T-cell (primary cell): Measurements from ENCODE around the gene RAMACL. TPM values are rescaled to one million over a fixed set of nuclear protein-coding genes. Genes with fewer than 3 reads are reported as not detected.

Experiments
- ATAC-seq, 4 experiments: fragments of 200-7000 bp in 3 of 4; fragments of 150-1000 bp in 1 of 4; cut with Tn5 transposase; replicated peaks in 1 of 4; 1 replicate in 3 of 4; 2 replicates in 1 of 4; pipeline ENCODE4 v1.10.0; 2021; ENCODE audit warnings: moderate library complexity in 3 of 4, mild to moderate bottlenecking in 2 of 4, moderate number of reproducible peaks in 1 of 4
- CTCF ChIA-PET, 2 donors: fragments of 300-600 bp; sonication (Branson Sonifier 250); formaldehyde crosslinking; loops; one replicate each; lab custom pipeline; 2022; ENCODE audit warnings: antibody characterized with exemption in 2 of 2; lab: Charles Lee
- POLR2A ChIA-PET, 2 donors: fragments of 300-600 bp; sonication (Branson Sonifier 250); formaldehyde crosslinking; loops; one replicate each; lab custom pipeline; 2022; ENCODE audit warnings: antibody characterized with exemption in 2 of 2; lab: Charles Lee
- DNase-seq, 35 experiments: peaks; one replicate each; pipeline versions ENCODE4 v3.0.0 to v3.0.0-alpha.2; 2013 to 2023
- H3K27ac ChIP-seq: one replicate; pipeline ENCODE4 v1.5.1; 2013; ENCODE audit warnings: low read length
- H3K27me3 ChIP-seq, 2 experiments: replicated peaks in 1 of 2; 1 replicate in 1 of 2; 2 replicates in 1 of 2; pipeline versions ENCODE4 v1.6.1 to v1.7.0; 2013; ENCODE audit warnings: low read length in 1 of 2, mixed read lengths in 1 of 2; ENCODE audit not compliant: control insufficient read depth in 2 of 2, insufficient read depth in 2 of 2; ENCODE audit errors: extremely low read depth in 1 of 2
- H3K36me3 ChIP-seq, 2 donors: 1 replicate in 1 of 2; 2 replicates in 1 of 2; pipeline versions ENCODE4 v1.6.1 to v1.7.0; 2013; ENCODE audit warnings: low read length in 1 of 2; ENCODE audit not compliant: control insufficient read depth in 2 of 2, insufficient read depth in 1 of 2; ENCODE audit errors: extremely low read depth in 1 of 2
- H3K4me1 ChIP-seq, 2 experiments: 1 replicate in 1 of 2; 2 replicates in 1 of 2; pipeline versions ENCODE4 v1.6.1 to v1.7.0; 2013; ENCODE audit warnings: low read length in 2 of 2, mixed read lengths in 1 of 2; ENCODE audit not compliant: insufficient read depth in 2 of 2, control insufficient read depth in 1 of 2; ENCODE audit errors: extremely low read depth in 1 of 2
- H3K4me3 ChIP-seq, 2 donors: 1 replicate in 1 of 2; 2 replicates in 1 of 2; pipeline versions ENCODE4 v1.5.1 to v1.7.0; 2013; ENCODE audit warnings: mild to moderate bottlenecking in 2 of 2, low read length in 1 of 2, moderate library complexity in 1 of 2; ENCODE audit not compliant: control insufficient read depth in 1 of 2; ENCODE audit errors: extremely low read depth in 1 of 2
- H3K9me3 ChIP-seq: 2 replicates; pipeline ENCODE4 v1.7.0; 2013
- H3K27ac Mint-ChIP-seq, 2 donors: one replicate each; pipeline ENCODE4 v1.8.0; 2020 to 2021; ENCODE audit warnings: mild to moderate bottlenecking in 2 of 2, mixed read lengths in 2 of 2
- H3K27me3 Mint-ChIP-seq, 2 donors: one replicate each; pipeline ENCODE4 v1.8.0; 2021 to 2022; ENCODE audit warnings: mixed read lengths in 2 of 2
- H3K36me3 Mint-ChIP-seq: one replicate; pipeline ENCODE4 v1.8.0; 2021; ENCODE audit warnings: mixed read lengths
- H3K4me1 Mint-ChIP-seq, 3 donors: one replicate each; pipeline ENCODE4 v1.8.0; 2020 to 2022; ENCODE audit warnings: mixed read lengths in 3 of 3, mild to moderate bottlenecking in 1 of 3
- H3K4me3 Mint-ChIP-seq, 3 donors: one replicate each; pipeline ENCODE4 v1.8.0; 2020 to 2022; ENCODE audit warnings: mild to moderate bottlenecking in 3 of 3, mixed read lengths in 3 of 3, moderate library complexity in 3 of 3
- H3K9me3 Mint-ChIP-seq, 3 donors: one replicate each; pipeline ENCODE4 v1.8.0; 2020 to 2022; ENCODE audit warnings: mixed read lengths in 3 of 3
- WGBS: methylation state at CpG from one replicate; pipeline ENCODE4 v1.1.5; 2013; ENCODE audit warnings: missing lambda C conversion rate; ENCODE audit not compliant: insufficient coverage; 5-methylcytosine and 5-hydroxymethylcytosine counted together
- total RNA-seq, 35 experiments: library from RNA in 6 of 35; stranded (reverse) in 6 of 35; fragments of 120-200 nt in 1 of 35; gene quantifications; one replicate each; pipeline versions ENCODE4 v1.2.1 to v1.2.4 and lab custom pipeline; 2013 to 2026

The RAMACL gene
- total RNA-seq, 5 donors from 2014 or later (not counting 1 experiment from before 2014, with no cell fraction given) = 0.47 to 2.8 (median 1.2) TPM

DNA sequence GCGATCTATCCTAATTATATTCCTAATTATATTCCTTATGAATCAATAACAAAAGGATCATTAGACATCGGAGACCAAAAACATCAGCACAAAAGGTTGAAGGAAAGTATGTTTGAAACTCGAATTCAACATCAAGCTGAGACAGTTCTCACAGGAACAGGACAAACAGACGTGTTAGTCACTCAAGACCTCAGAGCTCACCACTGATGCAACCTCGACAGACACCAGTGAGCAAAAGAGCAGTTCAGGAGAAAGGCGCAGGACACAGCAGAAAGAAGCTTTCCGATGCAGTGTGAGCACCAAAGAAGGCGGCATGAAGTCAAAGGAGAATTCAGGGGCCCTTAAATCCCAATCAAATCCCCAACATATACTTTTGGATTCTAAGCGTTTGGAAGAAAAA, 6.3 kb upstream of the RAMACL start:
- Histone ChIP-seq H3K36me3 (no peaks in the 10 kb centered on the region), H3K4me3 (no peak overlapping the region), H3K27ac (no peak overlapping the region), H3K4me1 (no peaks in the 10 kb centered on the region), H3K27me3 (peaks cover 0 to 6% of the 10 kb centered on the region in 2 experiments), H3K9me3 (no peaks in the 10 kb centered on the region)
- no peak for ATAC-seq
- H3K27ac Mint-ChIP-seq = no peak overlapping the region
- no peak overlapping the region for H3K4me3 Mint-ChIP-seq
- H3K4me1 Mint-ChIP-seq = peaks cover 8 to 17% (median 16%) of the 10 kb centered on the region in 3 donors
- CTCF ChIA-PET = no interaction called here
- no peaks in the 10 kb centered on the region for H3K9me3 Mint-ChIP-seq
- DNase-seq = no peak
- POLR2A ChIA-PET = no interaction called here
- H3K27me3 Mint-ChIP-seq = no peaks in the 10 kb centered on the region
- WGBS = 88% methylated on average over 4 of the region's 9 CpGs
- H3K36me3 Mint-ChIP-seq = peaks cover 14% of the 10 kb centered on the region

DNA sequence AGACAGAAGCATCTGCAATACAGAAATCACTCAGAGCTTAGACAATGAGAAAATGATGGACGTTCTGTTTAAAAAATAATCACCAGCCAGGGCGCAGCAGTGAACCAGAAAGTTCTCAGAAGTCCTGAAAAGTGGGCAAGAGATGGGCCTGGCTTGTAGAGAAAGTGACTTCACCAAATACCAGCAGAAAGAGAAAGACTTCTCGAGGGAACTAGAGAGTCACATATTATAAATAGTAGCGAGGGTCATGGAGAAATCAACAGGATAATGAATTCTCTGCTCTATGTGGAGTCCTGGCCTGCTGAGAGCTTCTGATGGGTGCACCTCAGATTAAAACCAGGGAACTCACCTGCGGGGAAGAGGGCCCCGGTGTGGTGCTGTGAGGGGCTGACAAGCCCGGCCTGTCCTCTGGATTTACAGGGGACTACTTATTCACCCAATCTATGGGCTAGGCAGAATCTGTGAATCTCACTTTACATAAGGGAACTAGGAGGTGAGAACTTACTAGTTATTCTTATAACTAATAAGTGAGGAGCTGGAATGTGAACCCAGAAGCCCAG, 5.6 kb upstream of the RAMACL start:
- H3K27ac Mint-ChIP-seq = no peak overlapping the region
- Histone ChIP-seq H3K4me1 (no peaks in the 10 kb centered on the region), H3K36me3 (no peaks in the 10 kb centered on the region), H3K4me3 (no peak overlapping the region), H3K9me3 (no peaks in the 10 kb centered on the region), H3K27ac (no peak overlapping the region), H3K27me3 (peaks cover 0 to 4% of the 10 kb centered on the region in 2 experiments)
- no peak for DNase-seq
- ChIA-PET CTCF (no interaction called here), POLR2A (no interaction called here)
- H3K9me3 Mint-ChIP-seq = no peaks in the 10 kb centered on the region
- no peaks in the 10 kb centered on the region for H3K27me3 Mint-ChIP-seq
- WGBS = 80% methylated on average over 1 of the region's 7 CpGs
- peaks cover 6% of the 10 kb centered on the region for H3K36me3 Mint-ChIP-seq
- H3K4me3 Mint-ChIP-seq = no peak overlapping the region
- ATAC-seq = no peak
- peaks cover 8 to 17% (median 16%) of the 10 kb centered on the region in 3 donors for H3K4me1 Mint-ChIP-seq

DNA sequence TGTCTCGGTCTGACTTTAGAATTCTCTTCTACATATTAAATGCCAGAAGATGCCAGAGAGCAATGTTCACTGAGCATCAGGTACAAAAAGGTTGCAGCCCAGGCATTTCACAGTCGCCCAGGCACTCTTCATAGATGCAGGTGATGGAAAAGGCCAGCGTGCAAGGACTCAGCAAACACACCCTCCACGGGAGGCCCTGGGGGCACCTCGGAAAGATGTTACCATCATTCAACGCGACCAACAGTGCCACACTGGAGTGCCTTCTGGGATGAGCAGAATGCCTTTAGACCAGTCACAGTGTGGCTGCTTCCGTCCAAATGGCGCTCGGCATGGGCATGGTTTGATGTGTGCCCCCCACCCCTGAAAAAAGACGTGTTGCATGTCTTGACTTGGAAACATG, 4.5 kb upstream of the RAMACL start:
- ChIA-PET POLR2A (no interaction called here), CTCF (no interaction called here)
- Mint-ChIP-seq H3K4me3 (no peak overlapping the region), H3K27me3 (no peaks in the 10 kb centered on the region), H3K36me3 (no peaks in the 10 kb centered on the region), H3K4me1 (peaks cover 8 to 17% (median 16%) of the 10 kb centered on the region in 3 donors), H3K27ac (no peak overlapping the region), H3K9me3 (no peaks in the 10 kb centered on the region)
- Histone ChIP-seq H3K4me3 (no peak overlapping the region), H3K4me1 (no peaks in the 10 kb centered on the region), H3K36me3 (no peaks in the 10 kb centered on the region), H3K27me3 (no peaks in the 10 kb centered on the region), H3K9me3 (no peaks in the 10 kb centered on the region), H3K27ac (no peak overlapping the region)
- ATAC-seq (no peak), DNase-seq (no peak)
- 85% methylated on average over 11 of the region's 11 CpGs for WGBS

DNA sequence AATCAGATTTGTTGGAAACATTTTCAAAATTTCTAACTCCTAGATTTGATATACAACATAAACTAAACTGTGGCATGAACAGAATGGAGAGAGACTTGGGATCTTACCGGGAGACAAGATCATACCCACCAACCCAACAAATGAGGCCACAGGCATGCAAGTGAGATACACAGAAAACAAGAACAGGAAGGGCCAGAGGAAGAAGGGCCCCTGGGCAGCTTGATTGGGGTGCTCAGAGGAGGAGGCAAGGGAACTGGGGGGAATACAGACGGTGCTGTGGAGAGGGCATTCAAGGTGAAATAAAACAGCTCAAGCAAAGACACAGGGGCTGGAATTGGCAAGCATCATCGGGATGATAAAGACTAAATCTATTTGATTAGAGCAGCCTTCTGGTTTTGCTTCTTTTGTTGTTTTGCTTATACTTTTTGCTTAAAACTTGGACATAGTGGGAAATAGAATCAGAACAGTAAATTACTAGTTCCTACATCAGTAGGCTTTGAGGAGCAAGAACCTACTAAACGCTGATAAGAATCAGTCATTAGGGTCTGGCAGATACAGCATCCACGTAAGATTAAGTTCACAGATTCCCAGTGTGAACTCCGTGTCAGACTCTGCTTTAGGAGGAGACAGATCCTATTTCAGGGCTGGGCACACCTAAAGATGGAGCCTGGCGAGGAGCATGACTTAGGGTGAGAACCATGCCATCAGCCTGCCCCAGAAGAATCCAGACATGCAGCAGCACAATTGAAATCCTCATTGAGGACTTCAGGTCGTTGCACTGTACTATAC, 3.5 kb upstream of the RAMACL start:
- WGBS = 87% methylated on average over 7 of the region's 8 CpGs
- H3K4me3 ChIP-seq = no peak overlapping the region
- H3K9me3 Mint-ChIP-seq = no peaks in the 10 kb centered on the region

DNA sequence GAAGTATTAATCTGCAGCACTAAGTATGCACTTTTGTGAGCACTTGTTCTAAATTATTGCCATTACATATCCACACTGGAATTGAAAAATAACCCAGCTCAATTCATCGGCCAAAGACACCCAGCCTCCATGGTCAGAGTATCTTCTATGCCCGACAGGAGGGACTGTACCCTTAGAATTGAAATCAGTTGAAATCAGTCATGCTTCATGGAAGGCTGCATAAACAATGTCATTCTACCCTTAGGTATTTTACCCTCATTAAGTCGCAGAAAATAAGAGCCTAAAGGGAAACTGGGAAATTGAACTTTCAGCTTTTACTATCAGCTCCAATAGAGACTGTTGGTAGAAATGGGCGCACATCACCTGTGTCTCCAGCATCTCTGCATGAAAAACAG, 2.9 kb upstream of the RAMACL start:
- WGBS = 58% methylated on average over 2 of the region's 4 CpGs
- POLR2A ChIA-PET = interaction anchor here in 1 of 2 donors (0.6 kb wide), 1 partner anchor 343 kb away, joined by 3 read pairs; no protein-coding TSS in a partner anchor
- Mint-ChIP-seq H3K4me1 (peaks cover 8 to 17% (median 16%) of the 10 kb centered on the region in 3 donors), H3K27me3 (no peaks in the 10 kb centered on the region), H3K9me3 (no peaks in the 10 kb centered on the region), H3K36me3 (no peaks in the 10 kb centered on the region), H3K27ac (no peak overlapping the region), H3K4me3 (no peak overlapping the region)
- Histone ChIP-seq H3K4me3 (no peak overlapping the region), H3K9me3 (no peaks in the 10 kb centered on the region), H3K4me1 (no peaks in the 10 kb centered on the region), H3K27me3 (no peaks in the 10 kb centered on the region), H3K27ac (no peak overlapping the region), H3K36me3 (no peaks in the 10 kb centered on the region)
- CTCF ChIA-PET = no interaction called here
- no peak for ATAC-seq
- no peak for DNase-seq

More for the DNA sequence above, 3.5 kb upstream of the RAMACL start:
- Histone ChIP-seq H3K27ac (no peak overlapping the region), H3K36me3 (no peaks in the 10 kb centered on the region), H3K4me1 (no peaks in the 10 kb centered on the region), H3K9me3 (no peaks in the 10 kb centered on the region), H3K27me3 (no peaks in the 10 kb centered on the region)
- ChIA-PET CTCF (no interaction called here), POLR2A (interaction anchor here in 1 of 2 donors (0.6 kb wide), 1 partner anchor 342 kb away, joined by 3 read pairs; no protein-coding TSS in a partner anchor)
- Mint-ChIP-seq H3K27ac (no peak overlapping the region), H3K36me3 (no peaks in the 10 kb centered on the region), H3K4me1 (peaks cover 8 to 17% (median 16%) of the 10 kb centered on the region in 3 donors), H3K4me3 (no peak overlapping the region), H3K27me3 (no peaks in the 10 kb centered on the region)
- DNase-seq (no peak), ATAC-seq (no peak)

DNA sequence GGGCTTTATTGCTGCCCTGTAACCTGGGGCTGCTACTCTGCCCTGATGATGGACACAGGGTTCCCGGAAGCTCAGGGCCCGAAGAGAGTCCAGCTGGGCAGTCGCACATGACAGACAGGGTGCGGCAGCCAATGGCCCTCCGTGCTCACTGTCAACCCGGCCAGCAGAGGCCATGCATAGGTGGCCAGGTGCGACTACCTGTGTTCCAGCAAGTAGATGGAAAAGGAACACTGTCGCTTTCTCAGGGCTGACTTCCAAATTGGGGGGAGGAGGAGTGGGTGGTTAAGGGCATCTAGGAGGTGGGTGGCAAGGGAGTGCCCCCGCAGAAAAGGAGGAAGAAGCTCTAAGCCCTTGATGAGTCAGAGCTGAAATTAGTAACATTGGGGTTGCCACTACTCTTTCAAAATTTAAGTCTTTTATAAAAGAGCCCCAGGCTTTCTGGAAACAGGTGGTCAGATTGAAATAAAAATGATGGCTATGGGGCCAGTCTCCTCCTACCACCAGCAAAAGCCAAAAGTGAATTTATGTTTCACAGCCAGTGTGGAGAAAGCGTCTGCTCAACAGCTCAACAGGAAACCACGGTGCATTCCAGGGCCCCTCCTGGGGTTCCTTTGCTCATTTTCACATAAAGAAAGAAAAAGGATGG, 2.3 kb upstream of the RAMACL start:
- ATAC-seq (no peak), DNase-seq (no peak)
- no peak overlapping the region for H3K4me3 ChIP-seq
- POLR2A ChIA-PET = no interaction called here
- CTCF ChIA-PET = no interaction called here
- H3K4me1 ChIP-seq = no peaks in the 10 kb centered on the region
- WGBS = 74% methylated on average over 8 of the region's 11 CpGs
- H3K27ac ChIP-seq = no peak overlapping the region
- no peak overlapping the region for H3K27ac Mint-ChIP-seq
- no peaks in the 10 kb centered on the region for H3K27me3 Mint-ChIP-seq
- H3K36me3 ChIP-seq = no peaks in the 10 kb centered on the region
- no peak overlapping the region for H3K4me3 Mint-ChIP-seq
- H3K9me3 ChIP-seq = no peaks in the 10 kb centered on the region
- H3K4me1 Mint-ChIP-seq = peaks cover 8 to 17% (median 16%) of the 10 kb centered on the region in 3 donors
- no peaks in the 10 kb centered on the region for H3K27me3 ChIP-seq
- no peaks in the 10 kb centered on the region for H3K36me3 Mint-ChIP-seq
- no peaks in the 10 kb centered on the region for H3K9me3 Mint-ChIP-seq
